Measurements from ENCODE around the gene MYO5B.

DNA sequence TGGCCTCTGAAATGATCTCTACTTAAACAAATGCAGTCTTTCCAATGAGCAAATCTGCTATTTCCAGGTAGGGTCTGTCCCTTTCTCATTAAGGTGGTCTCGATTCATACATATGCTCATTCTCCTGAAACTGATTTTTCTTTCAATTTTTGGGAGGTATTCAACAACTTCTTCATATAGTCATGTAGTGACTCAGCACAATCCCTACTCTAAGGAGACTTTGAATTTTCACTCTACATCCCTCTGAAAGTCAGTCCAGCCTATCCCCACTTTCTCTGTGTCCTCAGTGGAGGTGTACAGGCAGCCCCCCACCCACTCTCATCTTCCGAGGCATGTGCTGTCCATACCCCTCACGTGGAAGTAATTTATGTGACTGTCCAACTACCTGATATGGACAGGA, 281.7 kb downstream of the MYO5B start:
- TF ChIP-seq CTCF (IDR thresholded peaks at IDR 0.05) (no peak), EP300 (IDR thresholded peaks at IDR 0.05) (no peak)
